ENCODE measurements around the gene FRAS1.

DNA sequence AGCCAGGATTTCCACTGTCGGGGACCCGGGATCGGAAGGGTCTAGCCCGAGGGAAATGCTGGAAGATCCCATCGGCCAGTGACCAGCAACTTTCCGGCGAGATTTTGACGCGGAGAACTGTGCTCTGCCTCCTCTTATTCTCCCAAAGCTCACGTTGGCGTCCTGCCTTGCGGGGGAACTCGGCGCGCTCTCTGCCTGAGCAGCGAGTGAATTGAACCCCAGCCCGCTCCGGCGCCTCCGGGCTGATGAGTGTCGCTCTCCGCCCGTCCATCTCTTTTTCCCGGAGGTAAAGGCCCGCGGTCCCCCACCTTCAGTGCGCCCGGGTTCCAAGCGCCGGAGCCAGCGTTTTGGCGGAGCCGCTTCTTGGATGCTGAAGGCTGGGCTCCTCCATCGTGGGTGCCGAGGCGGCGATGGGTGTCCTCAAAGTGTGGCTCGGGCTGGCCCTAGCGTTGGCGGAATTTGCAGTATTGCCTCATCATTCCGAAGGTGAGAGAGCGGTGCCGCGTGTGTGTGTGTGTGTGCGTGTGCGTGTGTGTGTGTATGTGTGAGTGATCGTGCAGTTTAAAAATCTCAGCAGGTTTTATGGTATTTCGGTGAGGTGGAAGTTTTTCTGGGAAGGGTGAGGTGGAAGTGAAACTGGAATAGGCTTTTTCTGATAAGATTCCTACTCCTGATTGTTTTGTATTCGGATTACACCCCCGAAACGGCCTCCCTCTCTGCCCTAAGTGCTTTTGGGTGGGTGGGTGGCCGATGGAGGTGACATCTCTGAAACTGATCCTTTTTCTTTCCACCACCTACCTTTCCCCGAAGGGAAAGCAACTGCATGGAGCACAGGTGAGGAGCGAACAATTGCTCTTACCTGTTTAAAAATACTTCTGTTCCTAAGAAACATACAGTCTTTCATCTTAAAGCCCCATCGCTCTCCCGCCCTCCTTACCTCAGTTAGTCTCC is 752 bp downstream of the FRAS1 start:
- TF ChIP-seq, protein P1, sequence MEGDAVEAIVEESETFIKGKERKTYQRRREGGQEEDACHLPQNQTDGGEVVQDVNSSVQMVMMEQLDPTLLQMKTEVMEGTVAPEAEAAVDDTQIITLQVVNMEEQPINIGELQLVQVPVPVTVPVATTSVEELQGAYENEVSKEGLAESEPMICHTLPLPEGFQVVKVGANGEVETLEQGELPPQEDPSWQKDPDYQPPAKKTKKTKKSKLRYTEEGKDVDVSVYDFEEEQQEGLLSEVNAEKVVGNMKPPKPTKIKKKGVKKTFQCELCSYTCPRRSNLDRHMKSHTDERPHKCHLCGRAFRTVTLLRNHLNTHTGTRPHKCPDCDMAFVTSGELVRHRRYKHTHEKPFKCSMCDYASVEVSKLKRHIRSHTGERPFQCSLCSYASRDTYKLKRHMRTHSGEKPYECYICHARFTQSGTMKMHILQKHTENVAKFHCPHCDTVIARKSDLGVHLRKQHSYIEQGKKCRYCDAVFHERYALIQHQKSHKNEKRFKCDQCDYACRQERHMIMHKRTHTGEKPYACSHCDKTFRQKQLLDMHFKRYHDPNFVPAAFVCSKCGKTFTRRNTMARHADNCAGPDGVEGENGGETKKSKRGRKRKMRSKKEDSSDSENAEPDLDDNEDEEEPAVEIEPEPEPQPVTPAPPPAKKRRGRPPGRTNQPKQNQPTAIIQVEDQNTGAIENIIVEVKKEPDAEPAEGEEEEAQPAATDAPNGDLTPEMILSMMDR (IDR thresholded peaks at IDR 0.05; ENCODE audit: poor library complexity, severe bottlenecking) = no peak
- TF ChIP-seq POLR2AphosphoS5 (IDR thresholded peaks at IDR 0.05) (no peak), TAF1 (IDR thresholded peaks at IDR 0.05; ENCODE audit: low read depth) (no peak), SMC3 (conservative IDR thresholded peaks at IDR 0.05; ENCODE audit: poor library complexity) (peak; percentile 19), EZH2 (IDR thresholded peaks at IDR 0.05; ENCODE audit: borderline replicate concordance, insufficient read depth, low read length, poor library complexity, severe bottlenecking) (no peak), RAD21 (conservative IDR thresholded peaks at IDR 0.05) (no peak)
- TF ChIP-seq, protein P2, sequence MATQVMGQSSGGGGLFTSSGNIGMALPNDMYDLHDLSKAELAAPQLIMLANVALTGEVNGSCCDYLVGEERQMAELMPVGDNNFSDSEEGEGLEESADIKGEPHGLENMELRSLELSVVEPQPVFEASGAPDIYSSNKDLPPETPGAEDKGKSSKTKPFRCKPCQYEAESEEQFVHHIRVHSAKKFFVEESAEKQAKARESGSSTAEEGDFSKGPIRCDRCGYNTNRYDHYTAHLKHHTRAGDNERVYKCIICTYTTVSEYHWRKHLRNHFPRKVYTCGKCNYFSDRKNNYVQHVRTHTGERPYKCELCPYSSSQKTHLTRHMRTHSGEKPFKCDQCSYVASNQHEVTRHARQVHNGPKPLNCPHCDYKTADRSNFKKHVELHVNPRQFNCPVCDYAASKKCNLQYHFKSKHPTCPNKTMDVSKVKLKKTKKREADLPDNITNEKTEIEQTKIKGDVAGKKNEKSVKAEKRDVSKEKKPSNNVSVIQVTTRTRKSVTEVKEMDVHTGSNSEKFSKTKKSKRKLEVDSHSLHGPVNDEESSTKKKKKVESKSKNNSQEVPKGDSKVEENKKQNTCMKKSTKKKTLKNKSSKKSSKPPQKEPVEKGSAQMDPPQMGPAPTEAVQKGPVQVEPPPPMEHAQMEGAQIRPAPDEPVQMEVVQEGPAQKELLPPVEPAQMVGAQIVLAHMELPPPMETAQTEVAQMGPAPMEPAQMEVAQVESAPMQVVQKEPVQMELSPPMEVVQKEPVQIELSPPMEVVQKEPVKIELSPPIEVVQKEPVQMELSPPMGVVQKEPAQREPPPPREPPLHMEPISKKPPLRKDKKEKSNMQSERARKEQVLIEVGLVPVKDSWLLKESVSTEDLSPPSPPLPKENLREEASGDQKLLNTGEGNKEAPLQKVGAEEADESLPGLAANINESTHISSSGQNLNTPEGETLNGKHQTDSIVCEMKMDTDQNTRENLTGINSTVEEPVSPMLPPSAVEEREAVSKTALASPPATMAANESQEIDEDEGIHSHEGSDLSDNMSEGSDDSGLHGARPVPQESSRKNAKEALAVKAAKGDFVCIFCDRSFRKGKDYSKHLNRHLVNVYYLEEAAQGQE (IDR thresholded peaks at IDR 0.05; ENCODE audit: borderline replicate concordance) = no peak

Measured in neural cell (in vitro differentiated cells).